H1 (cell line): Measurements from ENCODE around the gene ACTBL2. TPM values are rescaled to one million over a fixed set of nuclear protein-coding genes. Genes with fewer than 3 reads are reported as not detected.

Experiments used
- CHD7 ChIP-seq: fragments of 300-600 bp; sonication (generic); IDR thresholded peaks from 2 replicates; pipeline ENCODE4 v1.7.1; 2012; ENCODE audit warnings: low read length, moderate library complexity, mild to moderate bottlenecking, inconsistent platforms; ENCODE audit not compliant: insufficient replicate concordance
- CTBP2 ChIP-seq: IDR thresholded peaks from 2 replicates; pipeline ENCODE4 v1.7.0; 2011; ENCODE audit warnings: borderline replicate concordance, mild to moderate bottlenecking, moderate library complexity, mixed read lengths, low read length; ENCODE audit not compliant: insufficient read depth, insufficient read length
- CTCF ChIP-seq, 3 experiments: IDR thresholded peaks; 1 replicate in 2 of 3; 2 replicates in 1 of 3; pipeline versions ENCODE4 v1.5.1 to v1.6.1; 2011; ENCODE audit warnings: low read length in 3 of 3, mild to moderate bottlenecking in 3 of 3, inconsistent platforms in 2 of 3, low read depth in 1 of 3, moderate library complexity in 1 of 3; ENCODE audit not compliant: insufficient read depth in 1 of 3; ENCODE audit errors: control extremely low read depth in 1 of 3
- EZH2 ChIP-seq: fragments of 200-600 bp; sonication (generic); IDR thresholded peaks from 2 replicates; pipeline ENCODE4 v1.7.1; 2012; ENCODE audit warnings: low read depth, mild to moderate bottlenecking, moderate library complexity, low read length, inconsistent platforms; ENCODE audit not compliant: severe bottlenecking
- FOSL1 ChIP-seq: IDR thresholded peaks from 2 replicates; pipeline ENCODE4 v1.6.1; 2011; ENCODE audit warnings: mild to moderate bottlenecking, low read depth, low read length, moderate library complexity; ENCODE audit not compliant: insufficient read depth
- POLR2A ChIP-seq, 2 experiments: IDR thresholded peaks; 1 replicate in 1 of 2; 2 replicates in 1 of 2; pipeline ENCODE4 v1.6.1; 2011; ENCODE audit warnings: low read depth in 2 of 2, low read length in 2 of 2, mild to moderate bottlenecking in 2 of 2; ENCODE audit errors: control extremely low read depth in 1 of 2
- SRF ChIP-seq: IDR thresholded peaks from 2 replicates; pipeline ENCODE4 v1.6.1; 2011; ENCODE audit warnings: mild to moderate bottlenecking, low read depth, low read length, moderate library complexity
- polyA plus RNA-seq, 7 experiments: library from polyadenylated mRNA; depleted of rRNA in 3 of 7; stranded (reverse) in 5 of 7; unstranded in 2 of 7; fragments of >200 nt in 5 of 7; fragments of 200-250 nt in 2 of 7; gene quantifications; 1 replicate in 5 of 7; 2 replicates in 1 of 7; 4 replicates in 1 of 7; pipeline versions ENCODE4 v1.2.1 to v1.2.3, GENCODE V29; 2011 to 2013; ENCODE audit warnings: missing spikeins in 2 of 7, mixed read lengths in 2 of 7
- total RNA-seq: library from RNA; stranded (reverse); fragmentation: NEBNext Ultra II Directional; extraction: Animal tissue kit (Norgen Biotek cat#: 25700); gene quantifications from 2 replicates; pipeline ENCODE4 v1.2.1, GENCODE V29; 2021

Gene ACTBL2
- total and polyA plus RNA-seq, 2 of the 8 experiments (the other 6 are each of a cell fraction or from before 2014, with no cell fraction given): not detected

GRCh38 chr5:57524348-57525060 lies 41.9 kb upstream of the ACTBL2 start (continued):
- no peak for TF ChIP-seq CHD7
- no peak for TF ChIP-seq FOSL1
- no peak for TF ChIP-seq EZH2
- TF ChIP-seq POLR2A (IDR thresholded peaks at IDR 0.05; ENCODE audit: control extremely low read depth in 1 of 2, low read depth in 2 of 2, low read length in 2 of 2): no peak
- TF ChIP-seq CTCF (IDR thresholded peaks at IDR 0.05; ENCODE audit: control extremely low read depth in 1 of 3, insufficient read depth in 1 of 3, low read depth in 1 of 3, low read length in 3 of 3): no peak
- TF ChIP-seq SRF: no peak
- no peak for TF ChIP-seq CTBP2
